ENCODE measurements around the gene PEX19.

Gene PEX19

DNA sequence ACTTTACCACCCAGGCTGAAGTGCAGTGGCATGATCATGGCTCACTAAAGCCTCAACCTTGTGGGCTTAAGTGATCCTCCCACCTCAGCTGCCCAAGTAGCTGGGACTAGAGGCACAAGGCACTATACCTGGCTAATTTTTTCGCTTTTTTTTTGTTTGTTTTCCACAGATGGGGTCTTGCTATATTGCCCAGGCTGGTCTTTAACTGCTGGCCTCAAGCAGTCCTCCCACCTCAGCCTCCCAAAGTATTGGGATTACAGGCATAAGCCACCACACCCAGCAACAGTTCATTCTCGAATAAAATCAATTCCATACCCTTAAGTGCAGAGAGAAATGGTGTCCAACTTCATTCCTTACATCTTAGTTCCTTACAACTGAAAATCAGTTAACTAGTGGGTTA, 47.4 kb downstream of the PEX19 start:
- TF ChIP-seq, protein P1, sequence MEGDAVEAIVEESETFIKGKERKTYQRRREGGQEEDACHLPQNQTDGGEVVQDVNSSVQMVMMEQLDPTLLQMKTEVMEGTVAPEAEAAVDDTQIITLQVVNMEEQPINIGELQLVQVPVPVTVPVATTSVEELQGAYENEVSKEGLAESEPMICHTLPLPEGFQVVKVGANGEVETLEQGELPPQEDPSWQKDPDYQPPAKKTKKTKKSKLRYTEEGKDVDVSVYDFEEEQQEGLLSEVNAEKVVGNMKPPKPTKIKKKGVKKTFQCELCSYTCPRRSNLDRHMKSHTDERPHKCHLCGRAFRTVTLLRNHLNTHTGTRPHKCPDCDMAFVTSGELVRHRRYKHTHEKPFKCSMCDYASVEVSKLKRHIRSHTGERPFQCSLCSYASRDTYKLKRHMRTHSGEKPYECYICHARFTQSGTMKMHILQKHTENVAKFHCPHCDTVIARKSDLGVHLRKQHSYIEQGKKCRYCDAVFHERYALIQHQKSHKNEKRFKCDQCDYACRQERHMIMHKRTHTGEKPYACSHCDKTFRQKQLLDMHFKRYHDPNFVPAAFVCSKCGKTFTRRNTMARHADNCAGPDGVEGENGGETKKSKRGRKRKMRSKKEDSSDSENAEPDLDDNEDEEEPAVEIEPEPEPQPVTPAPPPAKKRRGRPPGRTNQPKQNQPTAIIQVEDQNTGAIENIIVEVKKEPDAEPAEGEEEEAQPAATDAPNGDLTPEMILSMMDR (IDR thresholded peaks at IDR 0.05; ENCODE audit: extremely low read depth, missing control alignments) = no peak
- no peak for DNase-seq (ENCODE audit: low spot score)

DNA sequence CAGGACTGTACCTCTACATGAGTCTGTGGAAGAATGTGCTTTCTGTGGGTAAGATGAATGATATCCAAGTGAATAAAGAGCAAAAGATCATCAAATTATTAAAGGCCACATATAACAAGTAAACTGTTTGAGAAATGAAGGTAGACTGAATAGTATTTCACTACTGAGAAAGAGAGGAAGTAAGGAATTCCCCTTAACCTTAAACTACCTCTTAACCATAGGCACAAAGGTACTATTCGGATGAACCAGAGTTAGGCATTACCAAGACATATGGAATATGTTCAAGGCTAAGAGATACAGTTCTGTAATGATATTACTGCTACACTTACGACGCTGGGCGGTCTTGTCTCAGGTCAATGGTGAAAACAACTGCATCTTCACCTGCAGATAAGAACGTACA, 48.1 kb downstream of the PEX19 start:
- DNase-seq (ENCODE audit: low spot score) = no peak
- TF ChIP-seq, protein P1 (IDR thresholded peaks at IDR 0.05; ENCODE audit: extremely low read depth, missing control alignments) = no peak

DNA sequence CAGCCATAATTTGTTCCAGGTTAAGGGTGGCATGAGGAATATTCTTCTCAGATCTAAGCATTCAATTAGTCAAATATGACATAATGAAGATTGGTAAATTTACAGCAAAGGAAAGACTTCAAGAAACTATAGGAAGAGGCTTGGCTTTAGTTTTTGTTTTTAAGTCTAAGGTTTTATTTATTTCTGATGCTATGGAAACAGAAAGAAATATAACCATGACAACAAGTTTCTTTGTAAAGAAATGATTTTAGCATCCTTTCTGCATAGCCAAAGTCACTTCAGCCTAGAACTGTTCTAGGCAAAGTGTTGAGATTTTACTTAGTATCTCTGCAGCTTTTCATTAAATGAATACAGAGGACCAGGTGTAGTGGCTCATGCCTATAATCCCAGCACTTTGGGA, 52.0 kb downstream of the PEX19 start:
- TF ChIP-seq, protein P1 (IDR thresholded peaks at IDR 0.05; ENCODE audit: extremely low read depth, missing control alignments) = no peak
- DNase-seq (ENCODE audit: low spot score) = no peak

DNA sequence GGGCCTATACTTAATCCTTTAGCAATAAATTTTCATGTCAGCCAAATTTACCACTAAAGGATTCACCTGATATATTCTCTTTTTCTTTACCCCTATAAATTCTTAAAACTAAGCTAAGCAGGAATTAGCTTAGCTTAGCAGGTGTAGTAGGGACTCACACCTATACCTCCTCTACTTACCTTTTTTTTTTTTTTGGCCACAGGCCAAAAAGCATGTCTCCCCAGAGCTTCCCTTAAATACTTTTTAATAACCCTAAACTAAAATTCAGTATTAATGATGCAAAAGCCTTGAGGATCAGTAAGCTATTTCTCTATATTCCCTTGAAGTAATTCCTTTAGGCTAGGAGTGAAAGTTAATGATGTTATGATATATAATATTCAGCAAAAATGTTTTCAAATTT, 56.5 kb downstream of the PEX19 start:
- no peak for DNase-seq (ENCODE audit: low spot score)
- TF ChIP-seq, protein P1 (IDR thresholded peaks at IDR 0.05; ENCODE audit: extremely low read depth, missing control alignments) = no peak

DNA sequence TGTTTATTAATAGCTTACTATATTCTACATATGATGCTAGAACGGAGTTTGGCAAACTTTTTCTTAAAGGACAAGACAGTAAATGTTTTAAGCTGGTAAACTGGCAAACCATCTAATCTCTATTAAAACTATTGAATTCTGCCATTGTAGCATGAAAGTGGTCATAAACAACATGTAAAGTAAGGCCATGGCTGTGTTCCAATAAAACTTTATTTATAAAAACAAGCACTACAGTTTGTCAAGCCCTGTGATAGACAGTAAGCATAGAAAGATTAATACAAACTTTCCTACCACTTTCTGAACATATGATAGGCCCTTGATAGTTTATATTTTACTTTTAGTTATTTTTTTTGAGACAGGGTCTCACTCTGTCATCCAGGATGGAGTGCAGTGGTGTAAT, 57.4 kb downstream of the PEX19 start:
- TF ChIP-seq, protein P1 (IDR thresholded peaks at IDR 0.05; ENCODE audit: extremely low read depth, missing control alignments) = no peak
- DNase-seq (ENCODE audit: low spot score) = no peak

DNA sequence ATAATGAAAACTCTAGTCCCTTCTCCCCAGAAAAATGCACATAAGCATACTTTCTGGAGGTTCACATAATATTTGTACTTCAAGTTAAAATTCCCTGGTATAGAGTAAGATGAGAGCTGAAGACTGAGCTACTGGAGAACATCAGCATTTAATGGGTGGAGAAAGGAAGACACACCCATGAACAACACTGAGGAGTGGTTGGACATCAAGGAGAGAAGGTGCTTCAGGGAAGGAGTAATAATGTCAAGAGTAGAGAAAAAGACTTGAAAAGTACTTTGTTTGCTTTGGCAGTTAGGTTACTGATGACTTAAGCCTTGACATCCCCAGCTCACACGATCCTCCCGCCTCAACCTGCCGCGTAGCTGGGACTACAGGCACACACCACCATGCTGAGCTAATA, 57.9 kb downstream of the PEX19 start:
- no peak for DNase-seq (ENCODE audit: low spot score)
- TF ChIP-seq, protein P1 (IDR thresholded peaks at IDR 0.05; ENCODE audit: extremely low read depth, missing control alignments) = no peak
